PC-9 (cell line): Measurements from ENCODE around the gene PILRA. TPM values are rescaled to one million over a fixed set of nuclear protein-coding genes. Genes with fewer than 3 reads are reported as not detected.

ENCODE experiments used
- BruUV-seq: library from RNA; stranded (reverse); fragments of 400-500 nt; replicated peaks from 2 replicates; lab custom pipeline; 2021; lab: Mats Ljungman, UMichigan
- CTCF ChIA-PET: fragments of 300-600 bp; sonication (Branson Sonifier 250); formaldehyde crosslinking; loops from one replicate; lab custom pipeline; 2022; ENCODE audit warnings: antibody characterized with exemption; lab: Charles Lee
- POLR2A ChIA-PET: fragments of 300-600 bp; sonication (Branson Sonifier 250); formaldehyde crosslinking; loops from one replicate; lab custom pipeline; 2022; ENCODE audit warnings: antibody characterized with exemption; ENCODE audit not compliant: unreplicated experiment; lab: Charles Lee
- DNase-seq, 2 experiments: peaks; one replicate each; pipeline versions ENCODE4 v3.0.0 to v3.0.0-alpha.2; 2015 to 2022; ENCODE audit warnings: mixed read lengths in 1 of 2
- H2AFZ ChIP-seq: fragments of 200-600 bp; sonication (generic); 2 replicates; pipeline ENCODE4 v1.8.1; 2017; ENCODE audit warnings: antibody characterized with exemption
- H3F3A ChIP-seq: fragments of 200-600 bp; sonication (generic); 2 replicates; pipeline ENCODE4 v1.8.1; 2017; ENCODE audit warnings: antibody characterized with exemption, mild to moderate bottlenecking, low read depth; ENCODE audit not compliant: insufficient read depth
- H3K27ac ChIP-seq: fragments of 200-600 bp; sonication (generic); 2 replicates; pipeline ENCODE4 v1.6.1; 2016; ENCODE audit warnings: mixed run types
- H3K27me3 ChIP-seq: fragments of 200-600 bp; sonication (generic); 2 replicates; pipeline ENCODE4 v1.6.1; 2016; ENCODE audit warnings: low read depth, mixed run types; ENCODE audit not compliant: insufficient read depth
- H3K36me3 ChIP-seq: fragments of 200-600 bp; sonication (generic); 2 replicates; pipeline ENCODE4 v1.6.1; 2016; ENCODE audit warnings: low read depth, mixed run types
- H3K4me1 ChIP-seq: fragments of 200-600 bp; sonication (generic); replicated peaks from 2 replicates; pipeline ENCODE4 v1.6.1; 2016; ENCODE audit warnings: mixed run types; ENCODE audit not compliant: insufficient read depth
- H3K4me2 ChIP-seq: fragments of 200-600 bp; sonication (generic); 2 replicates; pipeline ENCODE4 v1.6.1; 2017; ENCODE audit warnings: mixed run types
- H3K4me3 ChIP-seq: fragments of 200-600 bp; sonication (generic); 2 replicates; pipeline ENCODE4 v1.6.1; 2016; ENCODE audit warnings: mixed run types
- H3K79me2 ChIP-seq: fragments of 200-600 bp; sonication (generic); 2 replicates; pipeline ENCODE4 v1.6.1; 2017; ENCODE audit warnings: low read depth, mixed run types
- H3K9me2 ChIP-seq: fragments of 200-600 bp; sonication (generic); 2 replicates; pipeline ENCODE4 v1.8.1; 2017; ENCODE audit warnings: mild to moderate bottlenecking; ENCODE audit not compliant: insufficient read depth
- H3K9me3 ChIP-seq: fragments of 200-600 bp; sonication (generic); 2 replicates; pipeline ENCODE4 v1.8.1; 2016; ENCODE audit warnings: low read depth; ENCODE audit not compliant: insufficient read depth
- H4K20me1 ChIP-seq: fragments of 200-600 bp; sonication (generic); 2 replicates; pipeline ENCODE4 v1.8.1; 2017; ENCODE audit not compliant: insufficient read depth
- EZH2 ChIP-seq: fragments of 200-600 bp; sonication (generic); IDR thresholded peaks from 2 replicates; pipeline ENCODE4 v1.8.0; 2017; ENCODE audit warnings: antibody characterized with exemption, low read depth
- intact Hi-C: fragments of 100-400 bp; cut with micrococcal nuclease; formaldehyde crosslinking; loops from one replicate; pipeline ENCODE4 v1.10.0; 2022; ENCODE audit not compliant: unreplicated experiment
- total RNA-seq: library from RNA; stranded (reverse); gene quantifications from 2 replicates; pipeline ENCODE4 v1.2.3, GENCODE V29; 2021
- TF ChIP-seq, protein P1 (sequence below): fragments of 200-600 bp; sonication (generic); conservative IDR thresholded peaks from 2 replicates; pipeline ENCODE4 v1.6.1; 2017; ENCODE audit warnings: mixed run types, antibody characterized with exemption, mild to moderate bottlenecking, moderate library complexity

PILRA gene
- total RNA-seq, 1 experiment from 2014 or later: 2.8 TPM

DNA sequence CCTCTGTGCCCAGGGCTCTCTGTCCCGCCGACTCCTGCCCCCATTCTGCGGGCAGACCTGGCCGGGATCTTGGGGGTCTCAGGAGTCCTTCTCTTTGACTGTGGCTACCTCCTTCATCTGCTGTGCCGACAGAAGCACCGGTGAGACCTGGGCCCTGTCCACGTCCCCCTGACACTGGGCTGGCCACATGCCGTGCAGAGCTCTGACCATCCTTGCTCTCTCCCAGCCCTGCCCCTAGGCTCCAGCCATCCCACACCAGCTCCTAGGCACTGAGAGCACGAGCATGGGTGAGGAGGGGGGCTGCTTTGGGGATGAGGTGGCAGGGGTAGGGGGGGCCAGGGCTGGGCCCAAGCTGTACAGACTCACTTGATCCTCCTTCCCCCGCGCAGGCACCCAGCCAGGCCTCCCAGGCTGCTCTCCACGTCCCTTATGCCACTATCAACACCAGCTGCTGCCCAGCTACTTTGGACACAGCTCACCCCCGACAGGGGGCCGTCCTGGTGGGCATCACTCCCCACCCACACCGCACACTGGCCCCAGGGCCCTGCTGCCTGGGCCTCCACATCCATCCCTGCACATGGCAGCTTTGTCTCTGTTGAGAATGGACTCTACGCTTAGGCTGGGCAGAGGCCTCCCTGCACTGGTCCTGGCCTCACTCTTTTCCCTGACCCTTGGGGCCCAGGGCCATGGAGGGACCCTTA, 20.2 kb upstream of the PILRA start:
- Histone ChIP-seq H4K20me1 (peaks cover 19% of the 10 kb centered on the region), H3K9me3 (no peaks in the 10 kb centered on the region), H3K4me3 (no peak overlapping the region), H3K4me1 (no peaks in the 10 kb centered on the region), H2AFZ (no peak overlapping the region), H3K27ac (no peak overlapping the region), H3K4me2 (no peak overlapping the region), H3K36me3 (peaks cover 6% of the 10 kb centered on the region), H3K9me2 (no peaks in the 10 kb centered on the region), H3K79me2 (0 out of 2 replicates have a peak, but pooled peaks cover 3% of the 10 kb centered on the region), H3F3A (peaks cover 13% of the 10 kb centered on the region; the same call in 1 of the 2 replicates), H3K27me3 (no peaks in the 10 kb centered on the region)
- no peak for DNase-seq
- TF ChIP-seq, protein P1, sequence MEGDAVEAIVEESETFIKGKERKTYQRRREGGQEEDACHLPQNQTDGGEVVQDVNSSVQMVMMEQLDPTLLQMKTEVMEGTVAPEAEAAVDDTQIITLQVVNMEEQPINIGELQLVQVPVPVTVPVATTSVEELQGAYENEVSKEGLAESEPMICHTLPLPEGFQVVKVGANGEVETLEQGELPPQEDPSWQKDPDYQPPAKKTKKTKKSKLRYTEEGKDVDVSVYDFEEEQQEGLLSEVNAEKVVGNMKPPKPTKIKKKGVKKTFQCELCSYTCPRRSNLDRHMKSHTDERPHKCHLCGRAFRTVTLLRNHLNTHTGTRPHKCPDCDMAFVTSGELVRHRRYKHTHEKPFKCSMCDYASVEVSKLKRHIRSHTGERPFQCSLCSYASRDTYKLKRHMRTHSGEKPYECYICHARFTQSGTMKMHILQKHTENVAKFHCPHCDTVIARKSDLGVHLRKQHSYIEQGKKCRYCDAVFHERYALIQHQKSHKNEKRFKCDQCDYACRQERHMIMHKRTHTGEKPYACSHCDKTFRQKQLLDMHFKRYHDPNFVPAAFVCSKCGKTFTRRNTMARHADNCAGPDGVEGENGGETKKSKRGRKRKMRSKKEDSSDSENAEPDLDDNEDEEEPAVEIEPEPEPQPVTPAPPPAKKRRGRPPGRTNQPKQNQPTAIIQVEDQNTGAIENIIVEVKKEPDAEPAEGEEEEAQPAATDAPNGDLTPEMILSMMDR: no peak
- TF ChIP-seq EZH2: no peak
- intact Hi-C loops: loop anchor here (5.0 kb wide), 1 partner anchor 221 kb away; no protein-coding TSS in a partner anchor
- ChIA-PET CTCF (no interaction called here), POLR2A (no interaction called here)
- BruUV-seq: no TSS peak

DNA sequence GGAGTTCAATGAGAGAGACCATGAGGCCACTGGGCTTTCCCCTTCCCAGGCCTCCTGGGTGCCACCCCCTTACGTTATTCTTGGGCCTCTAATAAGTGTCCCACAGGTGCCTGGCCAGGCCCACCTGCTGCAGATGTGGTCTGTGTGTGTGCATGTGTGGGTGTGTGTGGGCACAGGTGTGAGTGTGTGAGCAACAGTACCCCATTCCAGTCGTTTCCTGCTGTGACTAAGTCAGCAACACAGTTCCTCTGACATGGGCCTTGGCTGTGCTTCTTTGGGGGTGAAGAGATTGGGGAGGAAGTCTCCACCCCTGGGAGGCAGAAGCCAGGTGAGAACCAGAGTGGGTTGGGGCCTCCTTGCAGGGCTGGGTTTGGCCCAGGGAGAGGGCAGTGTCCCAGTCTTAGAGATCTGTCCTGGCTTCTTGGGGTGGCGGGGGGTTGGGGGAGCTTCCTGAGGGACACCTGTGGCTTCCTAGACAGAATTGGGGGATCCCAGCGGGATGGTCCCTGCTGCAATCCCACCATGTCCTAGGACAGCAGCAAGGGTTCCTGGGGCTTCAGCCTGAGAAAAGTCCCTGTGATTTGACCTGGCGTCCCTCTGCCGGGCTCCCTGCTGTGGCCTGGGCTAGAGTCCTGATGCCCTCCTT, 19.5 kb upstream of the PILRA start:
- peaks cover 3% of the 10 kb centered on the region for H3K36me3 ChIP-seq
- no peak overlapping the region for H3K4me3 ChIP-seq
- peaks cover 19% of the 10 kb centered on the region for H4K20me1 ChIP-seq
- H3K79me2 ChIP-seq: 0 out of 2 replicates have a peak, but pooled peaks cover 3% of the 10 kb centered on the region
- no TSS peak for BruUV-seq
- no peaks in the 10 kb centered on the region for H3K9me3 ChIP-seq
- POLR2A ChIA-PET: no interaction called here
- H3K27ac ChIP-seq: no peak overlapping the region
- H3K4me2 ChIP-seq: no peak overlapping the region
- no peak for DNase-seq
- no peaks in the 10 kb centered on the region for H3K9me2 ChIP-seq
- intact Hi-C loops: loop anchor here (5.0 kb wide), 1 partner anchor 222 kb away; no protein-coding TSS in a partner anchor
- H2AFZ ChIP-seq: no peak overlapping the region
- no peaks in the 10 kb centered on the region for H3K4me1 ChIP-seq
- H3K27me3 ChIP-seq: no peaks in the 10 kb centered on the region
- H3F3A ChIP-seq: peaks cover 9% of the 10 kb centered on the region; the same call in 1 of the 2 replicates
- CTCF ChIA-PET: no interaction called here
- TF ChIP-seq, protein P1: no peak
- no peak for TF ChIP-seq EZH2

DNA sequence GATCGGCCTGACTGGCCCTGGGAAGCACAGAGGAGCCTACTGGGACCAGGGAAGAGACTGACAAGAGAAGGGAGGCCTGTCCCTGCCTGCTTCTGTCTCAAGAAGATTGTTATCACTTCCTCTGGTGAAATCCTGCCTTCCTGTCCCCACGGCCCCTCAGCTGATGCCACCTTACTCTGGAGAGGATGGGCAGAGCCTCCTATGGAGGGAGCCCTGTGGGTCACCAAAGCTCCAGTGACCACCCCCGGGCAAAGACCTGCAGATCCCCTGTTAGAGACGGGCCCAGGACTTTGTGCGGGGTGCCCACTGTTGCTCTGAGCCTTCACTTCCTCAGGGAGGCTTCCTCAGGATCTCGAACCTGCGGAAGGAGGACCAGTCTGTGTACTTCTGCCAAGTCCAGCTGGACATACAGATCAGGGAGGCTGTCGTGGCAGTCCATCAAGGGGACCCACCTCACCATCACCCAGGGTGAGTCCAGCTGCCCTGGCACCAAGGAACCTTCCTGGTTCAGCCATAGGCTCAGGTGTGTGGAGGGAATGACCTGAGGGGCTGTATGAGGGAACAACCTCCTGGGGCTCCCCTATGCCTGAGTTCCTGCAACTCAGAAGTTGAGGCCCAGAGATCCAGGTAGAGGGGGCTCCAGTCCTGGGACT, 16.7 kb upstream of the PILRA start:
- no peaks in the 10 kb centered on the region for H3K9me2 ChIP-seq
- ChIA-PET CTCF (no interaction called here), POLR2A (no interaction called here)
- TF ChIP-seq EZH2: no peak
- TF ChIP-seq, protein P1: no peak
- no peak overlapping the region for H3K27ac ChIP-seq
- H3K4me3 ChIP-seq: no peak overlapping the region
- peaks cover 13% of the 10 kb centered on the region for H4K20me1 ChIP-seq
- H3K9me3 ChIP-seq: no peaks in the 10 kb centered on the region
- no peak overlapping the region for H2AFZ ChIP-seq
- BruUV-seq: no TSS peak
- H3K27me3 ChIP-seq: no peaks in the 10 kb centered on the region
- H3F3A ChIP-seq: peaks cover 9% of the 10 kb centered on the region
- H3K79me2 ChIP-seq: no peaks in the 10 kb centered on the region
- intact Hi-C loops: no loop called here
- H3K4me2 ChIP-seq: no peak overlapping the region
- H3K4me1 ChIP-seq: no peaks in the 10 kb centered on the region
- H3K36me3 ChIP-seq: peaks cover 15% of the 10 kb centered on the region; the same call in 1 of the 2 replicates
- no peak for DNase-seq
